ENCODE measurements around the gene ZNF845. TPM values are rescaled to one million over a fixed set of nuclear protein-coding genes. Genes with fewer than 3 reads are reported as not detected.
A peak's percentile ranks its signal among the peaks of the same experiment; 100 is the strongest.
"Not testable (repeated sequence)": the region's sequence is repeated elsewhere in the genome, so short reads cannot be mapped to it uniquely, and the experiment has no call there.

Gene ZNF845
- 8.9 and 18.7 TPM in 2 replicates for total RNA-seq (2014; rRNA removed; shearing (Covaris generic); ENCODE audit: low replicate concordance)

- H3K4me1 ChIP-seq (ENCODE audit: low read length) = peaks cover 10% of the 10 kb centered on the region
- no peaks in the 10 kb centered on the region for H4K20me1 ChIP-seq (ENCODE audit: insufficient read depth, low read depth, low read length)
- H3K9me3 ChIP-seq (ENCODE audit: low read length) = peaks cover 23% of the 10 kb centered on the region; the same call in 1 of the 2 replicates
- H3K27ac ChIP-seq (ENCODE audit: low read length) = peak within 1 kb of the TSS; percentile 21; the same call in 1 of the 2 replicates
- peaks cover 32% of the 10 kb centered on the region for H3K36me3 ChIP-seq (ENCODE audit: insufficient read depth, low read length)
- H3K79me2 ChIP-seq (ENCODE audit: low read length) = peaks cover 51% of the 10 kb centered on the region
- H3K4me2 ChIP-seq (ENCODE audit: low read depth, low read length, poor library complexity, severe bottlenecking) = peak within 1 kb of the TSS; percentile 72
- H3K9me2 ChIP-seq (replicated peaks; ENCODE audit: insufficient read depth, low read length) = no peaks in the 10 kb centered on the region
- no peaks in the 10 kb centered on the region for H3K27me3 ChIP-seq (ENCODE audit: low read length)
- peak; percentile 98 for DNase-seq
- H3K9ac ChIP-seq (ENCODE audit: low read length) = peak within 1 kb of the TSS; percentile 87
- H2AFZ ChIP-seq (ENCODE audit: low read length) = peak within 1 kb of the TSS; percentile 97
- H3K4me3 ChIP-seq (ENCODE audit: low read length) = peak within 1 kb of the TSS; percentile 72
Observed at GRCh38 chr19:53333463-53334449, at the start of gene ZNF845. TSS of gene ZNF845 (plus strand) at chr19:53333749. CDS start at chr19:53341308, 7,559 bp downstream.

DNA sequence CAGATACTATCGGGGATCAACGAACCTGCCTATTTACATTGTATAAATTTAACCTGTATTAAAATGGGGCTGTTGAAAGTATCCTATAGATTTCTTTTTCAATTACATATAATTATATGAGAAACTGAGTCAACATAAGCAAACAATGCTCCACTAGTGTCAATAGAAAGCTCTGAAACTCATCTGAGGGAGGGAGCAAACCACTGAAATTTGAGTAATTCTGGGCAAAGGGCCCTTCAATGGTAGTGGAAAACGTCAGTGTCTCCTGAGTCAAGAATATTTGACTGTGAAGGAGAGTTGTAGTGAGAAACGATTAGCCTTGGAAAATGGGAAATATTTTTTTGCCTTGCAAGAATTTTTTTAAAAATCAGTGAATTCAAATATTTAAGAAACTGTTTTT is 48.5 kb upstream of the ZNF845 start:
- Histone ChIP-seq H4K20me1 (ENCODE audit: insufficient read depth, low read depth, low read length) (no peaks in the 10 kb centered on the region), H3K27me3 (ENCODE audit: low read length) (no peaks in the 10 kb centered on the region), H3K79me2 (ENCODE audit: low read length) (no peaks in the 10 kb centered on the region)

DNA sequence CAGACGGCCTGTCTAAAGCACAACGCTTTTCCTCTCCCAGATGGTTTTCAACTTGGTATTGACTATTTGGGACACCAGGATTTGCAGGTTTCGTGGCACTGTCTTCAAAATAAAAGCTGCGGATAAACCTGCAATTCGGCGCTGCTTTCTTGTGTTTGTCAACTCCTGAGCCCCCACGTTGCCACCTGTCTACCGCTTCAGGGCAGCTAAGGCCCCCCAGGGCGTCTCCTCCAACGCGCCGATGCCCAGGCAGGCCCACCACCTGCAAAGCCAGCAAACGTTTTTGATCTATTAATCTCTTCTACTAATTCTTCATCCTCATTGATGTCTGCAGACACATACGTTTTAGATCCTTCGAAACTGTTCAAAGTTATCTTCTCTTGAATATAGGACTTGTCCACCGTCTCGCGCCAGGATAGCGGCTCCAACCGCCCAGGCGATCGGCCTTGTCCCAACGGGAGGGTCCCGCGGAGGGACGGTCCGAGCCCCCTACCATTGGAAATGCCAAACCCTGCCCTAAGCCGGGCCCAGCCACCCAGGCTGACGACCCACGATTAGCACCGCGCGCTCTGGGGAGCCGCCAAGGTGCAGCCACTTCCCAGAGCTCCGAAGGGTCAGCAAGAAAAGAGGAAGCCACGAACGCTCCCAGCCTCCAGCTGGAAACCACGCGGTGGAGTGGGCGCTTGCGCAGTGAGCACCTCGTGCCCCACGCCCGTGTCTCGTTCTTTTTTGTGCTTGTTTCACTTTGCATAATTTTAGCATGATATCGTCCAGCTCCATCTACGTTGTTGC is 42.6 kb upstream of the ZNF845 start:
- DNase-seq = no peak
- H3K9ac ChIP-seq (ENCODE audit: low read length) = no peak overlapping the region
- H2AFZ ChIP-seq (ENCODE audit: low read length) = no peak overlapping the region
- no peak overlapping the region for H3K4me3 ChIP-seq (ENCODE audit: low read length)
- no peak overlapping the region for H3K27ac ChIP-seq (ENCODE audit: low read length)
- no peaks in the 10 kb centered on the region for H4K20me1 ChIP-seq (ENCODE audit: insufficient read depth, low read depth, low read length)
- peaks cover 23% of the 10 kb centered on the region for H3K9me3 ChIP-seq (ENCODE audit: low read length)
- H3K4me2 ChIP-seq (ENCODE audit: low read depth, low read length, poor library complexity, severe bottlenecking) = no peak overlapping the region
- H3K27me3 ChIP-seq (ENCODE audit: low read length) = no peaks in the 10 kb centered on the region
- H3K79me2 ChIP-seq (ENCODE audit: low read length) = no peaks in the 10 kb centered on the region
- 0 out of 2 replicates have a peak, but pooled peaks cover under 1% of the 10 kb centered on the region for H3K36me3 ChIP-seq (ENCODE audit: insufficient read depth, low read length)
- H3K4me1 ChIP-seq (ENCODE audit: low read length) = no peaks in the 10 kb centered on the region
- H3K9me2 ChIP-seq (replicated peaks; ENCODE audit: insufficient read depth, low read length) = no peaks in the 10 kb centered on the region

More for the DNA sequence above, 48.5 kb upstream of the ZNF845 start:
- no peaks in the 10 kb centered on the region for H3K36me3 ChIP-seq (ENCODE audit: insufficient read depth, low read length)
- no peak overlapping the region for H2AFZ ChIP-seq (ENCODE audit: low read length)
- H3K9me2 ChIP-seq (replicated peaks; ENCODE audit: insufficient read depth, low read length) = no peaks in the 10 kb centered on the region
- H3K4me2 ChIP-seq (ENCODE audit: low read depth, low read length, poor library complexity, severe bottlenecking) = no peak overlapping the region
- no peaks in the 10 kb centered on the region for H3K9me3 ChIP-seq (ENCODE audit: low read length)
- DNase-seq = no peak
- H3K4me1 ChIP-seq (ENCODE audit: low read length) = no peaks in the 10 kb centered on the region
- no peak overlapping the region for H3K9ac ChIP-seq (ENCODE audit: low read length)
- no peak overlapping the region for H3K4me3 ChIP-seq (ENCODE audit: low read length)
- no peak overlapping the region for H3K27ac ChIP-seq (ENCODE audit: low read length)

DNA sequence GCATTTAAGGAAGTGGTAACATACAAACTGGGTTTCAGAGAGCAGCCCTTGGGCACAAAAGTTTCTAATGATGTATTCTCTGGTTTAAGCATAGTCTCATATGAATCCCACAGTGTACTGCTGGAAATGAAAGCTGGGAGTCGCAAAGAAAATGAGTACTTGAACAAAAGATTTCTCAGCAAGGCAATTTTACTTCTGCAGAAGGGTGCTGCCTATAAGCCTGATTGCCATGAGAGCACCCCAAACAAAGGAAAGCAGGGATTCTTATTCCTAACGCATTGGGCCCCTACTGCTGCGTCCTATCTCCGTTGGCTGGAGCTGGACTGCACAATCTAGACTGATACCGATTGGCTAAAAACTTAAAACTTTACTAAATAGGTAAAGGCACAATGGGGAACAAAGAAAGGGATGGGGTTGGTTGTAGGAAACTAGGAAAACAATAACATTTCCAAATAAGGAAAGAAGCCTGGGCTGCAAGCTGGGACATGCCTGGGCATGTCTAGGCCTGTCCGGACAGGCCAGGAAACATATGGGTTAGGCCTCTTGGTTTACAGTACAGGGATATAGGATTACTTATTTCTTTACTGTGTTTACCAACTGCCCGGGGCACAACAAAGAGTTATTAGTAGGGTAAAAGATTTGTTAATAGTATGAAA is 38.6 kb upstream of the ZNF845 start:
- Histone ChIP-seq H3K9ac (ENCODE audit: low read length) (no peak overlapping the region), H3K9me3 (ENCODE audit: low read length) (peaks cover 25% of the 10 kb centered on the region), H3K9me2 (replicated peaks; ENCODE audit: insufficient read depth, low read length) (no peaks in the 10 kb centered on the region), H3K79me2 (ENCODE audit: low read length) (no peaks in the 10 kb centered on the region), H3K27ac (ENCODE audit: low read length) (no peak overlapping the region), H2AFZ (ENCODE audit: low read length) (no peak overlapping the region), H3K36me3 (ENCODE audit: insufficient read depth, low read length) (0 out of 2 replicates have a peak, but pooled peaks cover 4% of the 10 kb centered on the region), H3K27me3 (ENCODE audit: low read length) (no peaks in the 10 kb centered on the region), H3K4me2 (ENCODE audit: low read depth, low read length, poor library complexity, severe bottlenecking) (no peak overlapping the region), H3K4me1 (ENCODE audit: low read length) (no peaks in the 10 kb centered on the region), H3K4me3 (ENCODE audit: low read length) (no peak overlapping the region), H4K20me1 (ENCODE audit: insufficient read depth, low read depth, low read length) (no peaks in the 10 kb centered on the region)
- DNase-seq = no peak

DNA sequence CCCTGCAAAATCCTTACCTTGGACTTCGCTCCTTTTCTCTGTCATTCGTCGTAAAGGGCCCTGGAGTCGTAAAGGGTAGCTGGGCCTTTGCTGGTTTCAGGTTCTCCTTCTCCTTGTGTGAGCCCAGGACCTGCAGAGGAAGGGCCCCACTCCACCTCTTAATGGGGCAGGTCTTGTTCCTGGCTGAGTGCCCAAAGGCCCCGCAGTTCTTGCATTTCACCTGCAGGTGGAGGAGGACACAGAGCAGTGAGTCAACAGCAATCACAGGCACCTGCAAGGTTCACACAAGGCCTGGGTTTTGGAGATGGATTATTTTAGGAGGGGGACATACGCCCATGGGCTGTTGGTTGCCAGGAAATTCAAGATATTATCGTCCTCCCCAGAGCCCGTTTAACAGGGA is 32.2 kb upstream of the ZNF845 start:
- H3K27me3 ChIP-seq (ENCODE audit: low read length); H3K79me2 ChIP-seq (ENCODE audit: low read length); H3K9me2 ChIP-seq (replicated peaks; ENCODE audit: insufficient read depth, low read length); H3K36me3 ChIP-seq (ENCODE audit: insufficient read depth, low read length); H3K9ac ChIP-seq (ENCODE audit: low read length); H3K27ac ChIP-seq (ENCODE audit: low read length); H3K4me2 ChIP-seq (ENCODE audit: low read depth, low read length, poor library complexity, severe bottlenecking); H4K20me1 ChIP-seq (ENCODE audit: insufficient read depth, low read depth, low read length); H3K4me1 ChIP-seq (ENCODE audit: low read length); H3K9me3 ChIP-seq (ENCODE audit: low read length); H3K4me3 ChIP-seq (ENCODE audit: low read length); H2AFZ ChIP-seq (ENCODE audit: low read length): not testable (repeated sequence)
- DNase-seq = peak; percentile 69

DNA sequence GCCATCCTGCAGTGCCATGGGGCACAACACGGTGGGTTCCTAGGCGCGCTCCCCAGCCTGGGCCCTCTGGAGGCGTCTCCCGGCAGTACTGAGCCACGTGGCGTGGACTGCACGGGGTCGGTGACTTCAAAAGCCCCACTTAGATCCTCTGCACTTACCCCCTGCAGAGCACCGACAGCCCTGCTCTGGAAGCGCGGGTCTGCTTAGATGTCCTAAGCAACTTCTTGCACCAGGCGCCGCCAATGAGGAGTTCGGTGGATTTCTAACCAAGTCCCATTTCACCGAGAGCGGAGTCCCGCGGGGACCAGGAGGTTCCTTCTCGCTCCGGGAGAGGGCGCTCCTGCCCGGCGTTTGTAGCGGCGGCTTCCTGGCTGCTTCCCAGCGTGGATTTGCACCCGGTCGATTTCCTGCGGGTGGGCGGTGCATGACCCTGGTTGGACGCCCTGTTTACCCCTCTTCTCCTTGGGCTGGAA is 25.2 kb upstream of the ZNF845 start:
- H2AFZ ChIP-seq (ENCODE audit: low read length) = no peak overlapping the region
- H3K36me3 ChIP-seq (ENCODE audit: insufficient read depth, low read length) = no peaks in the 10 kb centered on the region
- DNase-seq = no peak
- no peaks in the 10 kb centered on the region for H3K79me2 ChIP-seq (ENCODE audit: low read length)
- no peaks in the 10 kb centered on the region for H3K4me1 ChIP-seq (ENCODE audit: low read length)
- no peak overlapping the region for H3K4me3 ChIP-seq (ENCODE audit: low read length)
- no peak overlapping the region for H3K27ac ChIP-seq (ENCODE audit: low read length)
- no peaks in the 10 kb centered on the region for H4K20me1 ChIP-seq (ENCODE audit: insufficient read depth, low read depth, low read length)
- no peak overlapping the region for H3K9ac ChIP-seq (ENCODE audit: low read length)
- no peaks in the 10 kb centered on the region for H3K27me3 ChIP-seq (ENCODE audit: low read length)
- no peak overlapping the region for H3K4me2 ChIP-seq (ENCODE audit: low read depth, low read length, poor library complexity, severe bottlenecking)
- no peaks in the 10 kb centered on the region for H3K9me2 ChIP-seq (replicated peaks; ENCODE audit: insufficient read depth, low read length)
- H3K9me3 ChIP-seq (ENCODE audit: low read length) = no peaks in the 10 kb centered on the region

DNA sequence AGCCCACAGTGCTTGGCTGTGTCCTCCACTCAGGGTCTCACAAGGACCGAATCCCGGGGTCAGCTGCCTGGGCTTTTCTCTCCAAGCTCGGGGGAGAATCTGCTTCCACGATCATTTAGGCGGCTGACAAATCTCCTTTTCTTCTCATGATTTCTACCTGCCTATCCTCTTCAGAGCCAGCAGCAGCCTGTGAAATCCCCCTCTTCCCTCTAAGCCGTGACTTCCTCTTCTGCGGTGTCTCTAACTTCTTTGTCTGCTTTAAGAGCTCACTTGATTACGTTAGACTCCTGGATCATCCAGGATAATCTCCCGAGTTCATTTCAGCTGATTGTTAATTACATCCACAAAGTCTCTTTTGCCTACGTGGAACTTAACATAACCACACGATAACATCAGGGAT is 22.5 kb upstream of the ZNF845 start:
- H3K4me1 ChIP-seq (ENCODE audit: low read length) = no peaks in the 10 kb centered on the region
- H3K27me3 ChIP-seq (ENCODE audit: low read length) = no peaks in the 10 kb centered on the region
- H3K4me3 ChIP-seq (ENCODE audit: low read length) = no peak overlapping the region
- no peak overlapping the region for H2AFZ ChIP-seq (ENCODE audit: low read length)
- no peaks in the 10 kb centered on the region for H3K36me3 ChIP-seq (ENCODE audit: insufficient read depth, low read length)
- no peaks in the 10 kb centered on the region for H3K79me2 ChIP-seq (ENCODE audit: low read length)
- no peak overlapping the region for H3K4me2 ChIP-seq (ENCODE audit: low read depth, low read length, poor library complexity, severe bottlenecking)
- no peak overlapping the region for H3K9ac ChIP-seq (ENCODE audit: low read length)
- H3K27ac ChIP-seq (ENCODE audit: low read length) = no peak overlapping the region
- H3K9me3 ChIP-seq (ENCODE audit: low read length) = no peaks in the 10 kb centered on the region
- no peak for DNase-seq
- H4K20me1 ChIP-seq (ENCODE audit: insufficient read depth, low read depth, low read length) = no peaks in the 10 kb centered on the region
- no peaks in the 10 kb centered on the region for H3K9me2 ChIP-seq (replicated peaks; ENCODE audit: insufficient read depth, low read length)

All from Karpas-422 (cell line).